Activated CD4-positive, CD25-positive, alpha-beta regulatory T cell (primary cell): ENCODE data around the gene AGRP.
A peak's percentile ranks its signal among the peaks of the same experiment; 100 is the strongest.
"Not testable (repeated sequence)": the region's sequence is repeated elsewhere in the genome, so short reads cannot be mapped to it uniquely, and the experiment has no call there.

Experiments
- DNase-seq, 4 experiments: peaks; one replicate each; lab custom pipeline; 2025; lab: John Stamatoyannopoulos, UW

The AGRP gene

DNA sequence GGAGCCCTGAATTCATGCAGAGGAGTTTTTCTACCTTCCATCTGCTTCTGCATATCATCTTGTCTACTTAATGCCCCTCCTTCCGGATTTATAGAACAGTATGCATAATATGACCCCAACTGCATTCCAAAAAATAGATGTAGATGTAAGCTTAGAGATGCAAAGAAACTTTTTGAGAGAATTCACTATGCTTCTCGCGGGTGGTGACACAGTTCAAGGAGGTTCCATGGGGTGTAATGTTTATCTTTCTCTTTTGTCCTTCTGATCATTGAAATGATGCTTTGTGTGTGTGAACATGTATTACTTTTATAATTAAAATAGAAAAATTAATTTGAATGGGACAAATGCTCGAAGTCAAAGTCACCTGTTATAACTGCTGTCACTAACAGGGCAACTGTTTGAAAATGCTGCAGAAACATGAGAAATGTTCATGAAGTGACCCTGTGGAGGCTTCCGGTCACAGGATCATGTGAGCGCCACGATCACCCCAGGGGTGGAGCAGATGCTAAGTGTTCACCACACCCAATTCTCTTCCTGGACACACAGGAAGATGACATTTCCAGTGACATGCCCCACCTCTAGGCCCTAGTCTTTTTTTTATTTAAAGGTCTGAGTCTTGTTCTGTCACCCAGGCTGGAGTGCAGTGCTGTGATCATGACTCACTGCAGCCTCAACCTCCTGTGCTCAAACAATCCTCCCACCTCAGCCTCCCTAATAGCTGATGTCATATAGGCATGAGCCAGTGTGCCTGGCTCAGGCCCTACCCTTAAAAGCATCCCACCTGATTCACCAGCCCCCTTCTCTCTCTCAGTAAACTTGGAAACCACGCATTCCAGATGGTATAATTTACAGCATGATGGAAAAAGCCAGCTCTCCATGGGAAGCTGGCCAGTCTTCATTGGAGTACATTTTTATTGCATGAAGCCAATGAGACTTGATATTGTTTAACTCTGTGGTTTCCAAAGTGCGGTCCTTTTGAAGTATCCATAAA is 21.0 kb upstream of the AGRP start:
- peak in 2 of 4 experiments; percentile 28 to 43 for DNase-seq

DNA sequence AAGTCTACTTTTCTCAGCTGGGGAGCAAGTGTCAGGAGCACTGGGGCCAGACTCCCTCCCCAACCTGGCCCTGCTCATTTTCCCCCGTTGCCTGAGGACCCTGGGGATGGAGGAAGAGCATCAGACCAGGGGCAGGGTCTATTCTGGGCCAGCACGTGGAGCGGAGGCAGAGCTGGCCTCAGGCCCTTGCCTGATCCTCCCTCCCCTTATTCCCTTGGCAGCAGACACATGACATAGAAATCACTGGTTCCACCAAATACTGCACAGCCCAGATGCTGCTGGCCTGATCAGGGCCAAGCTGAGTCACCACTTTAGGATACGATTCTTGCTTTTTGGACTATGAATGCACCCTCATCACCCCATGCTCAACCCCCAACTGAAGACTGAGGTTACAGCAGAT is 15.8 kb upstream of the AGRP start:
- no peak for DNase-seq

DNA sequence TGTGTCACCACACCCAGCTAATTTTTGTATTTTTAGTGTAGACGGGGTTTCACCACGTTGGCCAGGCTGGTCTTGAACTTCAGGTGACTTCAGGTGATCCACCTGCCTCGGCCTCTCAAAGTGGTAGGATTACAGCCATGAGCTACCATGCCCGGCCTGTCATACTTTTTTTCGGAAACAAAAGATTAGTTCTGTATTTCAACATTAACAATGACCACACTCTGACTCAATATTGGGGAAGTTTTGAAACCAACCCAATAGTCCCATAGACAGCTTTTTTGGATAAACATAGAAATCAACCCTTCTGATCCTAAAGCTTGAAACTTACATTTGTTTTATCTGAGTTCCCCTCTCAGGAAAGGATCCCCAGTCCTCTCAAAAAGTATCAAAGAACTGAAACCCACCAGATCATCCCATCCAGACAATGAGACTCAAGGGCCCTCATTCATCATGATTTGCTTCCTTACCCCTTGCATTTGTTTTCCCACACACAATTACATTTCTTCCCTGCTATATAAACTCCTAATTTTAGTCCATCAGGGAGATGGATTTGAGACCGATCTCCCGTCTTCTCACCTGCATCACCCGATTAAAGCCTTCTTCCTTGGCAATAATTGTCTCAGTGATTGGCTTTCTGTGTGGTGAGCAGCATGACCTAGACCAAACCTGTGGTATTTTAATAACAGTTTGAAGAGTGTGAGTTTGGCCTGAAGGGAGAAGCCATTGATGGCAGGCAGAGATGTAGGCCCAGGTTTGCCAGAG is 7.2 kb upstream of the AGRP start:
- DNase-seq: no peak

DNA sequence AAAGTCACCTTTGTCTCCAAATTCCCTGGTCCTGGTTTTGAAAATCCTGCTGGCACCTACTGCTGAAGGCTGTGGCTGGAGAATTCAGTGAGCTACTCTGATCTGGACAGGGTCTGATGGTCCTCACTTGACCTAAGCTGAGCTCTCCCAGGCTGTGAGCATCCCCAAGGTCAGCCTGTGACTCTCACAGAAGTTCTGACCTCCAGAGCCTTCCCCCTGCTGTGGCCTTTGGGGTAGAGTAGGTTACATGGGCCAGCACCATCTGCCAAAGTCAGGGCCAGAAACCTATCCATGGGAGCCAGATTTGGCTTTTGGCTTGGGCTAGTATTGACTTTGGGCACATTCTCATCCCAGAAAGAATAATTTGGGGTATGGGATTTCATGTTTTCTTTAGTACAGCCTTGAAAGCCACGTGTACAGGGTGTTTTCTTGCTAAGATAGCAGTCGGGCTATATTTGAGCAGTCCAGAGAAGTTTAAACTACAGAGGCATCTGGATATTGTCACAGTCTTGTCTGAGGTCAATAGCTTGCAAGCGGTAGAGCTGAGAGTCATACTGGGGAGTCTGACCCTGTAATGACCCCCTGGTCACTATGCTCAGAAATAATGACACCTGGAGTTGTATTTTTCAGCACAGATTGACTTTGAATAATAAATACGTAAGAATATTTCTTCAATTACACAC is 6.2 kb upstream of the AGRP start:
- no peak for DNase-seq

DNA sequence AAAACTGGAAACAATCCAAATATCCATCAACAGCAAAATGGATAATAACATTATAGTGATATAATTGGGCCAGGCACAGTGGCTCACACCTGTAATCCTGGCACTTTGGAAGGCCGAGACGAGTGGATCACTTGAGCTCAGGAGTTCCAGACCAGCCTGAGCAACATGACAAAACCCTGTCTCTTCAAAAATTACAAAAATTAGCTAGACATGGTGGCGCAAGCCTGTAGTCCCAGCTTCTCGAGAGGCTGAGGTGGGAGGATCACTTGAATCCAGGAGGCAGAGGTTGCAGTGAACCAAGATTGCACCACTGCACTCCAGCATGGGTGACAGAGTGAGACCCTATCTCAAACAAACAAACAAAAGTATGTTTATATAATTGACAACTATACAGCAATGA is 4.2 kb upstream of the AGRP start:
- not testable (repeated sequence) for DNase-seq

DNA sequence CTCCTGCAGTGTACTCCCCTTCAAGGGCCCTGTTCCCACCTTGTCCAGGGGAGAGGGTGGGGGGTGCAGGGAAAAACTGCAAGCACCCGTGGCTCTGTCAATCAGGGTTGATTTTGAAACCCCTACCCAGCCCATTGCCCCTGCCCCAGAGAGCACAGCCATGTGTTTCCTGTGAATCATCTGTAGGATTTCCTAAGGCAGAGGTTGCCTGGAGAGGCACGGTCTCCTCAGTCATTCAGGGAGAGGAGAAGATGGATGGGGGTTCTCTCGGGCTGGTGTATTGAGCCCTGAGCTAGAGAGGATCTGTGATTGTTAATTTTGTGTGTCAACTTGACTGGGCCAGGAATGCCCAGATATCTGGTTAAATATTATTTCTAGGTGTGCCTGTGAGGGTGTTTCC is 3.5 kb upstream of the AGRP start:
- DNase-seq: no peak

DNA sequence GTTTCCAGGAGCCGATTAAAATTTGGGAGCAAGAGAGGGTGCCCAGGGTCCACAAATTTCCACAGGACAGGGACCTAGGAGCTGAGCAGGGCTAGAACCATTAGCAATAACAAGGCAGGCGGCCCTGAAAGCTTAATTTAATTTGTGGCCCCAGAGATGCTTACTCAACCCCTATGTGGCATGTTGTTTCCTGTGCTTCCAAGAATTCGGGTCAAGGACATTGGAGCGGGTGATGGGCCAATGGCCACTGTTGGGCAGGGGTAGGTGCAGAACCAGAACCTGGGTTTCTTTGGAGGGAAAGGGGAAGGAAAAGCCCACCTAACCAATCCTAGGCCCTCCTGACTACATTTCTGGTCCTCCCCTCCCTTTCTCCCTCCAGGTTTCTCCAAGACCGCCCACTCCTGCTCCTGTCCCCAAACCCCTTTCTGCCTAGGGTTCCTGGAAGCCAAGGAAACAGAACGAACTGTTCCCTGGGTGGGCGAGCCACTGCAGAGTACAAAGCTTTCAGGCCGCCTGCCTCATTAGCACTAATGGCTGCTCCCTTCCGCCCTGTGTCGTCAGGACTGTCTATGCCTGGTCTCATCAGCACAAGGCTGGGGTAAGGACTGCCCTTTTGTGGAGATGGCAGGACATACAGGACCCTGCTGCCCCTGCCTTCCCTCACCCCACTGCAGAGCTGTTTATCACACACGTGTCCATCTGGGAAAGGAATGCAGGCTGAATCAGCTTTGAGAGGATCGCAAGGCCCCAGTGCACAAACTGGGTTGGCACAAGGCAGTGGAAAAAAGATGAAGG is 581 bp upstream of the AGRP start:
- no peak for DNase-seq

DNA sequence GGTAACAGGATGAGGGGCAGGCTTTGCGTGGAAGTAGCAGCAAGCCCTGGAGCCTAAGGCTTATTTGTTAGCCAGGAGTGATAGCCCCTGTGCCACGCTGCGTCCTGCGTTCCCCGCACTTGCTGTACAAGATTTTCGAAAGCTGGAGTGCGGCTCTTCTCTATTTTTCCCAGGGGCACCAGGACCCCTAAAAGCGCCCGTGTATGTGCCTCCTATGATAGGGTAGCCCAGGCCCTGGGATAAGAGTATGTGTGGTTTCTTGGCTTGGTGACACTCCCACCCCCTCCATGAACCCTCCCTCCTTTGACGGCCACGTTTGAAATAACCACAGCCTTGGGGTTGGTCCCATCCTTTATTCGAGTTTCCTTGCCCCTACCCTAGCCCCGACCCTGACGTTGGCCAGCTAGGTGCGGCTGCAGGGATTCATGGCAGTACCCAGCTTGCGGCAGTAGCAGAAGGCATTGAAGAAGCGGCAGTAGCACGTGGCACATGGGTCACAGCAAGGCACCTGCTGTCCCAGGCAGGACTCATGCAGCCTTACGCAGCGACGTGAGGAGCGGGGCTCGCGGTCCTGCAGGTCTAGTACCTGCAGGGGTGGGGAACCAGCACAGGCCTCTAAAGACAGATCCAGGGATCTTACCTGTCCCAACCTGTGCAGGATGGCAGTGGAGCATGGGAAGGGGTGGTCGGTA is 968 bp downstream of the AGRP start:
- DNase-seq: no peak

DNA sequence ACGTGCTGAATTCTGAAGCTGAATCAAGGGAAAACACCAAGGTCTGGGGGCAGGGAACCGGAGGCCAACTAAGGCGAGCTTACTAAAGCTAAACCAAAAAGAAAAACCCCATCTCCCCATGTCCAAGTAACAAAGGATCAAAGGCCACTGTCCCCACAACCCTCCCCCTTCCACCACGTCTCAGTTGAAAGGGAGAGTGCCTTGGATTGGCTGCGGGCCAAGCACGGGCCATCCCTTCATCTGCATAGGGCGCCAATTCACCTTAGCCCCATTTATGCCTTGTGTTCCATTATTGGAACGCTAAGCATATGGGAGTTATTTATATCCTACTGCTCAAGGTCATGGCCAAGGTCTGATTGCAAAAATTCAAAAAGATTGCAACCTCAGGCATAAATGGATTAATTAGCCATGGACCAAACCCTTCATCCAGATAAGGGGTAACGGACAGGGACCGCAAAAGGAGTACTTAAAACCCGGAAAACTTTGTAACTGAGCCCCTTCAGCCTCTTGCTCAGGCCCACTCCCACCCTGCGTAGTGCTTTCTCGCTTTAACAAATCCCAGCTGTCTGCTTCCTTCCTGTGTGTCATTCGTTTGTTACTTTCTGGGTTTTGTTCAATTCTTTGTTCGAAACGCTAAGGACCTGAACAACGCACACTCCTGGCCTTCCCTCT is 1.6 kb downstream of the AGRP start:
- peak in 1 of 4 experiments; percentile 15 for DNase-seq

DNA sequence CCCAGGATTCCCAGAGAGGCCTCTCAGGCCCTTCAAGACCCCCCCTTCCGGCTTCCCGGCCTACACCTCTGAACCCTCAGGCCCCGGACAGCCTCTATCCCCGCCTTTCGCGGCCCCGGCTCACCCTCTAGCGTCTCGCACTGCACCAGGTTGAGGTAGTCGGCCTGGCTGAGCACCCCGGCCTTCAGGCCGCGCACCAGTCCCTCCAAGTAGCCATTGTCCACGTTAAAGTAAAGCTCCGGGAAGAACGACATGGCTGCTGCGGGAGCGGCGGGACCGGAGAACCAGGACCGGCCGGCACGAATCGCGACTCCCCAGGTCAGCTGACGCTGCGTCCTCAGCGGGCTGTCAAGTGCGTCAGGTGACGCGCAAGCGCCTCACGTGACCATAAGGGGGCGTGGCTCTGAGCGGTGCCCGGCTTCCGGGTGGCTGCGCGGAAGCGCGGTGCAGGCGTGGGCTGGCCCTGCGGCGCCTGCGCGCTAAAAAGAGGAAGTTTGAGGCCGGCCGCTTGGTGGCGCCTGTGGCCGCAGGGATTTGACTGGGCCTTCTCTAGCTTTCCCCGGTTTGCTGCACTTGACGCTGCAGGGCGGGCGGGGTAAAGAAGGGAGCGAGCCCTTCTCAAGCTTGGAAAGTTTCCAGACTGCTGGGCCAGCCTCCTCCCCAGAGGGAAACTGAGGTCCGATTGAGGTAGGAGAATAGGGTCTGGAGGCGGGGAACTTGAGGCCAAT is 2.4 kb downstream of the AGRP start, which contains the start of gene ATP6V0D1:
TSS of gene ATP6V0D1 (minus strand) at position 325 of the 728 bp plus-strand sequence. CDS start at position 254, 71 bp downstream.
- DNase-seq: peak; percentile 96 to 98 (median 98)

DNA sequence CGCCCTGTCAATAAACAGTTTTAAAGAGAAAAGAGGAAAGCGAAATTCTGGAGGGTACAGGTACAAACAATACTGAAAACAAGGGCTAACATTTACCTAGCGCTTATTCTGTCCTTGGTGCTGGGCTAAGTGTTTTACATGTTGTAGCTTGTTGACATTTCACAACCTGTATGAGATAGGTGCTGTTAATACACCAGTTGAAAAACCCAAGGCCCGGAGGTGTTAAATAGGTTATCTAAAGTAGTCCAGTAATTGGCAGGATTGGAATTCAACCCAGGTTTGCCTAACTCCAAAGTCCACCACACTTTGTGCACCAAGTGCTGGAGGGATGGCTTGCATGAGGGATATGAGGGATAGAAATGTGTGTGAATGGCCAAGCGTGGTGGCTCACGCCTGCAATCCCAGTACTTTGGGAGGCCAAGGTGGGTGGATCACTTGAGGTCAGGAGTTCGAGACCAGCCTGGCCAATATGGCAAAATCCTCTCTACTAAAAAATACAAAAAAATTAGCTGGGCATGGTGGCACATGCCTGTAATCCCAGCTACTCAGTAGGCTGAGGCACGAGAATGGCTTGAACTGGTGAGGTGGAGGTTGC is 5.3 kb downstream of the AGRP start:
- DNase-seq: no peak

DNA sequence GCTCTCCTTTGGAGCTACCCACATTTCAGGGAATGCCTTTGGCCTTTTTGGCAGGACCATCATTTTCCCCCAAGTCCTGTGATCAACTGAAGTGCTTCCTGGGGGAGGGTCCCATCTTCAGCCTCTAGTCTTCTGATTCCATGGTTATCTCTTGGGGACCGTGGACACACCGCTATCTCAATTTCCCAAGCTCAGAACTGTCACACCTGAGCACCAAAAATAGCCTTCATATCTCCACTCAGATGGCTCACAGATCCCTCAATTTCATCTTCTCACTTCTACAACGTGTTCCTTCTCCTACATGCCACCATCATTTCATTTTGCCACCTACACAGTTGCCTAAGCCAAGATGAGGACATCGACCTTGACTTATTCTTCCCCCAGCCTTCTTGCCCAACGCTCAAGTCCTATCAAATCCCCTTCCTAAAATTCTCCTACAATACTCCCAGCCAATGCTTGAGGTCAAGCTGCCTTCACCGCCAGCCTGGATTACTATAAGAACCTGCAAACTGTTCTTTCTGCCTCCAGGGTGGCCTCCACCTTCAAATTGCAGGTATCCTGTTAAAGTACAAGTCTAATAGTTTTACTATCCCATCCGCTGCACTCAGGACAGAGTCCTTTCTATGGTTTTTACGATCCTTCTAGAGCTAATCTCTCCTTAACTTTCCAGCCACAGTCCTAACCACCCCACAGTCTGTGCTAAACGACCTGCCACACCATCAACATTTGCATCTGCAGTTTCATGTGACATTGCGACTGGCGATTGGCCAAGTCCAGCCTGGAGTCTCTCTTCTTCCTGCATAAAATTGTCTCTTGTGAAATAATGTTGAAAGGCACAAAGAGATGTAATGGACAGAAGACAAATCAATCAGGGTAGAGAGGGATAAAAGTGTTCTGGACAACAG is 8.5 kb downstream of the AGRP start:
- no peak for DNase-seq

DNA sequence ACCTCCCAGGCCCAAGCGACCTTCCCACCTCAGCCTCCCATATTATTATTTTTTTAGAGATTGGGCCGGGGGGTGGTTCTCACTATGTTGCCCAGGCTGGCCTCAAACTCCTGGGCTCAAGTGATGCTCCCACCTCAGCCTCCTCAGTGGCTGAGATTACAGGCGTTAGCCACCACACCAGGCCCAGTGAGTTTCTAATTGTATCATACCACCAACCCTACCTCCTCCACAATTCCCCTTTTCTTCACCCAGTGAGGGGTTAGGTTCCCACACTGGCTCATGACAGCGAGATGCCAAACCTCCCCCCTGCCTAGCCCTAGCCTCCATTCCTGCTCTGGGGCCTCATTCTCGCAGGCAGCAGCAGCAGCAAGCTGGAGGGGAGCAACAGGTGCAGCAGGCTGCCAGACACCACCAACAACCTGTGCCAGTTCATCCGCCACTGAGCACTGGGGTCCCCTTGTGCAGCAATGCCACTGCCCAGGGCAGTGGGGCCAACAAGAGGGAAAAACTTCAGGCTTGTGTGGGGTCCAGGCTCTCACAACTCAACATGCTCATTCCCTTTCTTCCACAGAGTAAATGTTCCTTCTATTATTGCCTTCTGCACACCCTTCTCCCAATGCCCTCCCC is 11.5 kb downstream of the AGRP start:
- no peak for DNase-seq

DNA sequence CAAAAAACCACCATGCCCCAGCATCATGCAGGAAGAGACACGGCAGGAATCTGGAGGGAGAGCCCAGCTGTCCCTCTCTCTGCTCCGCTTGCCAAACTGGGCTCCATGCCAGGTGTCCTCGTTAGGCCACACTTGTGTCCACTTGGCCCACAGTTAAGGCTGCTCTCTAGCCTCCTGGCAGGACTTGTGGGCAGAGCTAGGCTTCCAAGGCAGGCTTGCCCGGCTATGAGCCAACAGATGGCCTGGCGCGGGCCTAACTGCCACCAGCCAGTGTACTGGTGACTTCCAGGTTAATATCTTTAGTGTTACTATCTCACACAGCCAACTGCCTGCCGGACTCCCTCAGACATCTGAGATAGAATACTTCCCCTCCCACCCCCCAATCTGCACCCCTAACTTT is 13.0 kb downstream of the AGRP start:
- DNase-seq: no peak

DNA sequence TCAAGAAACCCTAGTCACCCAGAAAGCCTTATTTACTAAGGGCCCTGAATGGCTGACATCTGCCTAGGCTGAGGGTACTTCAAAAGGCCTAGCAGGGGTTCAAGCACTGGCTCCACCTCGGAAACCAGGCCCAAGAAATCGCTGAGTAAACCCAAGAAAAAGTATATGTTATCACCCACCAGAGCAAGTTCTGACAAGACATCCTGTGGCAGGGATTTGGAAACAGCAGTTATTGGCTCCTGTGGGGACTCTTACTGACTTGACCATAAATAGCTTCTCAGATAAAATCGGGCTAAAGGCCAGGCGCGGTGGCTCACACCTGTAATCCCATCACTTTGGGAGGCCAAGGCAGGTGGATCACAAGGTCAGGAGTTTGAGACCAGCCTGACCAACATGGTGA is 14.6 kb downstream of the AGRP start:
- no peak for DNase-seq

DNA sequence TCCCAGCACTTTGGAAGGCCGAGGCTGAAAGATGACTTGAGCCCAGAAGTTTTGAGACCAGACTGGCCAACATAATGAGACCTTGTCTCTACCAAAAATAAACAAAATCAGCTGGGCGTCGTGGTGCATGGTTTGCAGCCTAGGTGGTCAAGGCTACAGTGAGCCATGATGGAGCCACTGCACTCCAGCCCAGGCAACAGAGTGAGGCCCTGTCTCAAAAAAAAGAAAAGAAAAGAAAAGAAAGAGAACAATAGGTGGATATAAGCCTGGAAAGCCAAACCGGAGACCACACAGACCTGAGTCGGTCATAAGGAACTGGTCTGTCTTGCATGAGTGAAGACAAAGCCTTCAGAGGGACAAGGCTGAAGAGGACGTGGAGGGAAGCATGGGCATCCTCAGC is 16.8 kb downstream of the AGRP start:
- no peak for DNase-seq

DNA sequence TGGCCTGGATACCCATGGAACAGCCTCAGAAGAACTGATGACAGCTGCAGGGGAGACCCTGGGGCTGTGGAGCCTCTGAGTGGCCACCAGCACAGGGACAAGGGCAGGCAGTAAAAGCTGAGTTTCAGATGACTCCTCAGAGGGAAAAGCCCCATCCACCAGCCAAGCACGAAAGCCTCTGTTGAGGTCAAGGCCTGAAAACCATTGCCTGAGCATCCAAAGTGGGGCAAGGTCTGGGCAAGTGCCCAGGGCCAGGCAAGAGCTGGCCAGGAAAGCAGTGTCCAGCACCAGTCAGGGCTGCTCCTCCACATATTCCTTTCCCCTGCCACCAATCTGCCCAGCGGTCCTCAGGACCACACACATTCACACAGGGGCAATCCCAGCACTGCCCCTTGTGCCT is 18.8 kb downstream of the AGRP start:
- no peak for DNase-seq

DNA sequence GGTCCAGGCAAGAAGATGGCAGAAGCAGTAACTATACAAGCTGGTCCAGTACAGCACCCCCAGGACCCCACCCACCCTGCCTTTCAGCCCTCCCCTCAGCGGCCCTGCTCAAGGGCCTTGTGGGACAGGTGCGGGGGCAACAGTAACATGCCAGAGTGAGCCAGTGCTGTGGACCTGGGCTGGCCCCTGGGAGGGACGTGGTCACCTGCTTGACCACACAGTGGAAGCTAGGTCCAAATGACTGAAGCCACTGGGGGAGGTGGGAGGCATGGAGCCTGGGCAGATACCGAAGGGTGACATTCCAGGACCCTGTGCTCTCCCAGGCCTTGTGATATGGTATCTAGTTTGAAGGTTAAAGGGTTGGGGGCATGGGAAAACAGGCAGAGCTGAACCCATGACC is 19.7 kb downstream of the AGRP start:
- DNase-seq: no peak
